ENCODE results near the gene MDGA2. TPM values are rescaled to one million over a fixed set of nuclear protein-coding genes. Genes with fewer than 3 reads are reported as not detected.

Gene MDGA2
- polyA plus RNA-seq, 1 of the 3 experiments (the other 2 are of a cell fraction): not detected

DNA sequence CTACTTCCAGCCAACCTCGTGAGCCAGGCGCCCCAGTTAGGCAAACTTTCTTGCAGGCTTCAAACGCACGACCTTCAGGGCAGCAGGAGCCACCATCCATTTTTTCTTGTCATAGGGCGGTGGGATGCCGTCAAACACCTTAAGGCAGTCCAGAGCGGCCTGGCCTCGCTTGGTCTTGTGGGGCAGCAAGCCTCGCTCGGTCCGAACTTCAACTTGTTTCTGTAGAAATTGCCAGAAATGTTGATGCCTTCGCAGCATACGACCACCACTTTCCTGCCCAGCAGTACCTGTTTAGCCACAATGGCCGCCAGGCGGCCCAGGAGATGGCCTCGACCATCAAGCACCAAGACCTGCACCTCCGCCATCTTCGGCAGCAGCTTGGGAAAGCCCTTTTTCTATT is 474.7 kb downstream of the MDGA2 start:
- Histone ChIP-seq H3K4me1 (ENCODE audit: control insufficient read depth in 1 of 2, insufficient read depth in 2 of 2, low read depth in 1 of 2, low read length in 1 of 2) (no peaks in the 10 kb centered on the region), H3K36me3 (replicated peaks in 1 of 2; ENCODE audit: control insufficient read depth in 1 of 2, insufficient read depth in 2 of 2, low read length in 1 of 2) (no peaks in the 10 kb centered on the region), H3K9me3 (no peaks in the 10 kb centered on the region), H4K20me1 (ENCODE audit: insufficient read depth) (no peaks in the 10 kb centered on the region), H2AFZ (ENCODE audit: low read depth) (no peak overlapping the region), H3K9me2 (no peaks in the 10 kb centered on the region), H3K79me2 (ENCODE audit: insufficient read depth) (no peaks in the 10 kb centered on the region), H3K4me2 (no peak overlapping the region), H3K27me3 (ENCODE audit: insufficient read depth) (no peaks in the 10 kb centered on the region), H3K9ac (no peak overlapping the region), H3K4me3 (ENCODE audit: low read depth in 2 of 2, low read length in 1 of 2) (no peak overlapping the region), H3K27ac (ENCODE audit: low read depth in 2 of 2, low read length in 1 of 2) (no peak overlapping the region), H3F3A (replicated peaks; ENCODE audit: insufficient read depth) (no peaks in the 10 kb centered on the region)
- TF ChIP-seq MAX (IDR thresholded peaks at IDR 0.05; ENCODE audit: low read depth) (no peak), REST (IDR thresholded peaks at IDR 0.05; ENCODE audit: low read depth, low read length) (no peak), TCF12 (IDR thresholded peaks at IDR 0.05) (no peak)
- DNase-seq: no peak
- WGBS (ENCODE audit: low lambda C conversion rate): 33% methylated on average over 9 of the region's 18 CpGs
- CTCF ChIA-PET: no interaction called here
- POLR2A ChIA-PET: no interaction called here

- POLR2A ChIA-PET: no interaction called here
- no peak overlapping the region for H3K4me3 ChIP-seq (ENCODE audit: low read depth in 2 of 2, low read length in 1 of 2)
- 7% methylated on average over 1 of the region's 1 CpG for WGBS (ENCODE audit: low lambda C conversion rate)
Observed at GRCh38 chr14:47195582-47195981, 479.8 kb downstream of the MDGA2 start.

More at GRCh38 chr14:47195582-47195981, 479.8 kb downstream of the MDGA2 start:
- no peaks in the 10 kb centered on the region for H3K9me3 ChIP-seq
- no peaks in the 10 kb centered on the region for H3K36me3 ChIP-seq (replicated peaks in 1 of 2; ENCODE audit: control insufficient read depth in 1 of 2, insufficient read depth in 2 of 2, low read length in 1 of 2)
- no peaks in the 10 kb centered on the region for H3K79me2 ChIP-seq (ENCODE audit: insufficient read depth)
- H2AFZ ChIP-seq (ENCODE audit: low read depth): no peak overlapping the region
- no peak overlapping the region for H3K4me2 ChIP-seq
- H3K9me2 ChIP-seq: no peaks in the 10 kb centered on the region
- H3K4me1 ChIP-seq (ENCODE audit: control insufficient read depth in 1 of 2, insufficient read depth in 2 of 2, low read depth in 1 of 2, low read length in 1 of 2): no peaks in the 10 kb centered on the region; a peak in 1 of 4 replicates
- CTCF ChIA-PET: no interaction called here
- H3K27me3 ChIP-seq (ENCODE audit: insufficient read depth): no peaks in the 10 kb centered on the region
- TF ChIP-seq TAF1 (IDR thresholded peaks at IDR 0.05; ENCODE audit: borderline replicate concordance, low read depth, low read length) (no peak), USF2 (IDR thresholded peaks at IDR 0.05; ENCODE audit: borderline replicate concordance, low read depth, low read length) (no peak), POLR2AphosphoS5 (IDR thresholded peaks at IDR 0.05; ENCODE audit: low read depth, low read length) (no peak), SMC3 (IDR thresholded peaks at IDR 0.05; ENCODE audit: low read depth, low read length) (no peak), CHD2 (IDR thresholded peaks at IDR 0.05; ENCODE audit: low read length, partially characterized antibody) (no peak), ELF1 (IDR thresholded peaks at IDR 0.05) (no peak), FOSL2 (IDR thresholded peaks at IDR 0.05; ENCODE audit: borderline replicate concordance, low read depth) (no peak), CTCF (IDR thresholded peaks at IDR 0.05) (no peak), NFIC (IDR thresholded peaks at IDR 0.05; ENCODE audit: borderline replicate concordance) (no peak), MEF2A (IDR thresholded peaks at IDR 0.05; ENCODE audit: borderline replicate concordance, low read depth) (no peak)
- TF ChIP-seq, protein P1, sequence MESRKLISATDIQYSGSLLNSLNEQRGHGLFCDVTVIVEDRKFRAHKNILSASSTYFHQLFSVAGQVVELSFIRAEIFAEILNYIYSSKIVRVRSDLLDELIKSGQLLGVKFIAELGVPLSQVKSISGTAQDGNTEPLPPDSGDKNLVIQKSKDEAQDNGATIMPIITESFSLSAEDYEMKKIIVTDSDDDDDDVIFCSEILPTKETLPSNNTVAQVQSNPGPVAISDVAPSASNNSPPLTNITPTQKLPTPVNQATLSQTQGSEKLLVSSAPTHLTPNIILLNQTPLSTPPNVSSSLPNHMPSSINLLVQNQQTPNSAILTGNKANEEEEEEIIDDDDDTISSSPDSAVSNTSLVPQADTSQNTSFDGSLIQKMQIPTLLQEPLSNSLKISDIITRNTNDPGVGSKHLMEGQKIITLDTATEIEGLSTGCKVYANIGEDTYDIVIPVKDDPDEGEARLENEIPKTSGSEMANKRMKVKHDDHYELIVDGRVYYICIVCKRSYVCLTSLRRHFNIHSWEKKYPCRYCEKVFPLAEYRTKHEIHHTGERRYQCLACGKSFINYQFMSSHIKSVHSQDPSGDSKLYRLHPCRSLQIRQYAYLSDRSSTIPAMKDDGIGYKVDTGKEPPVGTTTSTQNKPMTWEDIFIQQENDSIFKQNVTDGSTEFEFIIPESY (IDR thresholded peaks at IDR 0.05; ENCODE audit: borderline replicate concordance, low read depth): no peak
- H3K27ac ChIP-seq (ENCODE audit: low read depth in 2 of 2, low read length in 1 of 2): no peak overlapping the region
- H3K9ac ChIP-seq: no peak overlapping the region
- DNase-seq: no peak
- no peaks in the 10 kb centered on the region for H4K20me1 ChIP-seq (ENCODE audit: insufficient read depth)
- peaks cover 6% of the 10 kb centered on the region for H3F3A ChIP-seq (replicated peaks; ENCODE audit: insufficient read depth)

Data from SK-N-SH (cell line).